H1 (cell line): ENCODE measurements around the gene CEP85L.

Experiments used
- BCL11A ChIP-seq, 2 experiments: IDR thresholded peaks; one replicate each; pipeline ENCODE4 v1.6.1; 2011; ENCODE audit warnings: low read depth in 2 of 2, low read length in 2 of 2, mild to moderate bottlenecking in 2 of 2
- CTCF ChIP-seq, 3 experiments: IDR thresholded peaks; 1 replicate in 2 of 3; 2 replicates in 1 of 3; pipeline versions ENCODE4 v1.5.1 to v1.6.1; 2011; ENCODE audit warnings: low read length in 3 of 3, mild to moderate bottlenecking in 3 of 3, inconsistent platforms in 2 of 3, low read depth in 1 of 3, moderate library complexity in 1 of 3; ENCODE audit not compliant: insufficient read depth in 1 of 3; ENCODE audit errors: control extremely low read depth in 1 of 3
- EP300 ChIP-seq, 2 experiments: IDR thresholded peaks; 1 replicate in 1 of 2; 2 replicates in 1 of 2; pipeline ENCODE4 v1.6.1; 2011 to 2012; ENCODE audit warnings: low read depth in 2 of 2, low read length in 2 of 2, mild to moderate bottlenecking in 2 of 2, borderline replicate concordance in 1 of 2, inconsistent platforms in 1 of 2, moderate library complexity in 1 of 2
- EZH2 ChIP-seq: fragments of 200-600 bp; sonication (generic); IDR thresholded peaks from 2 replicates; pipeline ENCODE4 v1.7.1; 2012; ENCODE audit warnings: low read depth, mild to moderate bottlenecking, moderate library complexity, low read length, inconsistent platforms; ENCODE audit not compliant: severe bottlenecking
- GTF2F1 ChIP-seq: IDR thresholded peaks from 2 replicates; pipeline ENCODE4 v1.6.1; 2012; ENCODE audit warnings: low read depth, low read length, improper control_type of control experiment, borderline replicate concordance
- HDAC6 ChIP-seq: IDR thresholded peaks from one replicate; pipeline ENCODE4 v1.7.1; 2012; ENCODE audit warnings: low read depth, mild to moderate bottlenecking, inconsistent platforms, low read length, moderate library complexity
- JUN ChIP-seq: IDR thresholded peaks from 2 replicates; pipeline ENCODE4 v1.6.1; 2011; ENCODE audit warnings: low read depth, mild to moderate bottlenecking, improper control_type of control experiment, low read length
- SP1 ChIP-seq: IDR thresholded peaks from 2 replicates; pipeline ENCODE4 v1.6.1; 2011; ENCODE audit warnings: low read depth, low read length
- TAF1 ChIP-seq: IDR thresholded peaks from 2 replicates; pipeline ENCODE4 v1.6.1; 2011; ENCODE audit warnings: mild to moderate bottlenecking, low read depth, low read length
- TCF12 ChIP-seq: IDR thresholded peaks from 2 replicates; pipeline ENCODE4 v1.6.1; 2011; ENCODE audit warnings: low read depth, mild to moderate bottlenecking, low read length
- USF2 ChIP-seq: IDR thresholded peaks from 2 replicates; pipeline ENCODE4 v1.6.1; 2011; ENCODE audit warnings: low read length, improper control_type of control experiment

- TF ChIP-seq TCF12 = no peak
- no peak for TF ChIP-seq HDAC6
- TF ChIP-seq EP300 (IDR thresholded peaks at IDR 0.05; ENCODE audit: borderline replicate concordance in 1 of 2, low read depth in 2 of 2, low read length in 2 of 2) = no peak
- no peak for TF ChIP-seq GTF2F1
- TF ChIP-seq CTCF (IDR thresholded peaks at IDR 0.05; ENCODE audit: control extremely low read depth in 1 of 3, insufficient read depth in 1 of 3, low read depth in 1 of 3, low read length in 3 of 3) = no peak
- no peak for TF ChIP-seq USF2
- no peak for TF ChIP-seq SP1
- TF ChIP-seq TAF1 = no peak
- TF ChIP-seq EZH2 = no peak
- no peak for TF ChIP-seq JUN
- no peak for TF ChIP-seq BCL11A (IDR thresholded peaks at IDR 0.05; ENCODE audit: low read depth in 2 of 2, low read length in 2 of 2)
Measured at GRCh38 chr6:118468682-118469465, 182.5 kb downstream of the CEP85L start.
